ENCODE measurements around the gene TPRX1. TPM values are rescaled to one million over a fixed set of nuclear protein-coding genes. Genes with fewer than 3 reads are reported as not detected.

The TPRX1 gene
- total and polyA plus RNA-seq, 9 of the 15 experiments (the other 6 are each of a cell fraction or from before 2014, with no cell fraction given): not detected

- WGBS (ENCODE audit: insufficient coverage, low coverage, missing lambda C conversion rate): 86% methylated on average over 9 of the region's 9 CpGs
- Histone ChIP-seq H3K9ac (ENCODE audit: insufficient read depth in 1 of 2, low read depth in 2 of 2, low read length in 2 of 2) (no peak overlapping the region), H3K27ac (ENCODE audit: extremely low read depth, low read depth, low read length) (no peak overlapping the region), H2AFZ (ENCODE audit: low read depth, low read length) (no peak overlapping the region), H3K27me3 (ENCODE audit: control insufficient read depth in 2 of 2, insufficient read depth in 2 of 2, low read length in 2 of 2) (no peaks in the 10 kb centered on the region), H3K36me3 (ENCODE audit: control insufficient read depth, insufficient read depth, low read length) (peaks cover 48% of the 10 kb centered on the region; the same call in 2 of the 3 replicates), H3K4me3 (no peak overlapping the region), H3K79me2 (ENCODE audit: control insufficient read depth, insufficient read depth, low read length) (peaks cover 25% of the 10 kb centered on the region), H3K4me2 (ENCODE audit: insufficient read depth, low read length) (no peak overlapping the region), H4K20me1 (replicated peaks; ENCODE audit: control insufficient read depth, insufficient read depth, low read length) (no peaks in the 10 kb centered on the region), H3K4me1 (replicated peaks in 1 of 2; ENCODE audit: control insufficient read depth in 2 of 2, insufficient read depth in 2 of 2, low read length in 2 of 2) (peaks cover 11 to 29% of the 10 kb centered on the region in 2 experiments; a peak in 3 of 5 replicates), H3K9me1 (ENCODE audit: control insufficient read depth, insufficient read depth, low read length) (peaks cover 3% of the 10 kb centered on the region), H3K9me3 (replicated peaks; ENCODE audit: control insufficient read depth, insufficient read depth, low read depth, low read length) (no peaks in the 10 kb centered on the region)
- BruUV-seq (replicated peaks): TSS peak; percentile 17
- in situ Hi-C loops (cut with MboI) (no loop called here), intact Hi-C loops (cut with micrococcal nuclease) (no loop called here)
- ATAC-seq (no peak), DNase-seq (ENCODE audit: extremely low read depth in 1 of 4, low spot score in 3 of 4) (no peak), FAIRE-seq (no peak)
- CTCF ChIA-PET (ENCODE audit: low intra/inter-chr PET ratio): interaction anchor here (0.6 kb wide), 1 partner anchor 465 kb away, joined by 3 read pairs; no protein-coding TSS in a partner anchor
- POLR2A ChIA-PET: interaction anchor here (0.7 kb wide), 1 partner anchor 74 kb away, joined by 3 read pairs; no protein-coding TSS in a partner anchor
- no peak for TF ChIP-seq ZNF224 (CRISPR knock-in tag; IDR thresholded peaks at IDR 0.05)
- TF ChIP-seq TCFL5 (CRISPR knock-in tag; conservative IDR thresholded peaks at IDR 0.05): no peak
- no peak for TF ChIP-seq ETS2 (tag; IDR thresholded peaks at IDR 0.05; ENCODE audit: borderline replicate concordance, poor library complexity, severe bottlenecking)
- no peak for TF ChIP-seq ZNF184 (CRISPR knock-in tag; IDR thresholded peaks at IDR 0.05)
- TF ChIP-seq CBFB (CRISPR knock-in tag; IDR thresholded peaks at IDR 0.05): no peak
- no peak for TF ChIP-seq ETV1 (tag; conservative IDR thresholded peaks at IDR 0.05; ENCODE audit: low read depth)
- 0 out of 4 replicates have a peak, but pooled peaks of 1 of the 2 experiments have one; percentile 20 for TF ChIP-seq ARNT (IDR thresholded peaks at IDR 0.05)
- TF ChIP-seq, protein P1, sequence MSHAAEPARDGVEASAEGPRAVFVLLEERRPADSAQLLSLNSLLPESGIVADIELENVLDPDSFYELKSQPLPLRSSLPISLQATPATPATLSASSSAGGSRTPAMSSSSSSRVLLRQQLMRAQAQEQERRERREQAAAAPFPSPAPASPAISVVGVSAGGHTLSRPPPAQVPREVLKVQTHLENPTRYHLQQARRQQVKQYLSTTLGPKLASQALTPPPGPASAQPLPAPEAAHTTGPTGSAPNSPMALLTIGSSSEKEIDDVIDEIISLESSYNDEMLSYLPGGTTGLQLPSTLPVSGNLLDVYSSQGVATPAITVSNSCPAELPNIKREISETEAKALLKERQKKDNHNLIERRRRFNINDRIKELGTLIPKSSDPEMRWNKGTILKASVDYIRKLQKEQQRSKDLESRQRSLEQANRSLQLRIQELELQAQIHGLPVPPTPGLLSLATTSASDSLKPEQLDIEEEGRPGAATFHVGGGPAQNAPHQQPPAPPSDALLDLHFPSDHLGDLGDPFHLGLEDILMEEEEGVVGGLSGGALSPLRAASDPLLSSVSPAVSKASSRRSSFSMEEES (CRISPR knock-in tag; IDR thresholded peaks at IDR 0.05): peak; percentile 42
- TF ChIP-seq, protein P2, sequence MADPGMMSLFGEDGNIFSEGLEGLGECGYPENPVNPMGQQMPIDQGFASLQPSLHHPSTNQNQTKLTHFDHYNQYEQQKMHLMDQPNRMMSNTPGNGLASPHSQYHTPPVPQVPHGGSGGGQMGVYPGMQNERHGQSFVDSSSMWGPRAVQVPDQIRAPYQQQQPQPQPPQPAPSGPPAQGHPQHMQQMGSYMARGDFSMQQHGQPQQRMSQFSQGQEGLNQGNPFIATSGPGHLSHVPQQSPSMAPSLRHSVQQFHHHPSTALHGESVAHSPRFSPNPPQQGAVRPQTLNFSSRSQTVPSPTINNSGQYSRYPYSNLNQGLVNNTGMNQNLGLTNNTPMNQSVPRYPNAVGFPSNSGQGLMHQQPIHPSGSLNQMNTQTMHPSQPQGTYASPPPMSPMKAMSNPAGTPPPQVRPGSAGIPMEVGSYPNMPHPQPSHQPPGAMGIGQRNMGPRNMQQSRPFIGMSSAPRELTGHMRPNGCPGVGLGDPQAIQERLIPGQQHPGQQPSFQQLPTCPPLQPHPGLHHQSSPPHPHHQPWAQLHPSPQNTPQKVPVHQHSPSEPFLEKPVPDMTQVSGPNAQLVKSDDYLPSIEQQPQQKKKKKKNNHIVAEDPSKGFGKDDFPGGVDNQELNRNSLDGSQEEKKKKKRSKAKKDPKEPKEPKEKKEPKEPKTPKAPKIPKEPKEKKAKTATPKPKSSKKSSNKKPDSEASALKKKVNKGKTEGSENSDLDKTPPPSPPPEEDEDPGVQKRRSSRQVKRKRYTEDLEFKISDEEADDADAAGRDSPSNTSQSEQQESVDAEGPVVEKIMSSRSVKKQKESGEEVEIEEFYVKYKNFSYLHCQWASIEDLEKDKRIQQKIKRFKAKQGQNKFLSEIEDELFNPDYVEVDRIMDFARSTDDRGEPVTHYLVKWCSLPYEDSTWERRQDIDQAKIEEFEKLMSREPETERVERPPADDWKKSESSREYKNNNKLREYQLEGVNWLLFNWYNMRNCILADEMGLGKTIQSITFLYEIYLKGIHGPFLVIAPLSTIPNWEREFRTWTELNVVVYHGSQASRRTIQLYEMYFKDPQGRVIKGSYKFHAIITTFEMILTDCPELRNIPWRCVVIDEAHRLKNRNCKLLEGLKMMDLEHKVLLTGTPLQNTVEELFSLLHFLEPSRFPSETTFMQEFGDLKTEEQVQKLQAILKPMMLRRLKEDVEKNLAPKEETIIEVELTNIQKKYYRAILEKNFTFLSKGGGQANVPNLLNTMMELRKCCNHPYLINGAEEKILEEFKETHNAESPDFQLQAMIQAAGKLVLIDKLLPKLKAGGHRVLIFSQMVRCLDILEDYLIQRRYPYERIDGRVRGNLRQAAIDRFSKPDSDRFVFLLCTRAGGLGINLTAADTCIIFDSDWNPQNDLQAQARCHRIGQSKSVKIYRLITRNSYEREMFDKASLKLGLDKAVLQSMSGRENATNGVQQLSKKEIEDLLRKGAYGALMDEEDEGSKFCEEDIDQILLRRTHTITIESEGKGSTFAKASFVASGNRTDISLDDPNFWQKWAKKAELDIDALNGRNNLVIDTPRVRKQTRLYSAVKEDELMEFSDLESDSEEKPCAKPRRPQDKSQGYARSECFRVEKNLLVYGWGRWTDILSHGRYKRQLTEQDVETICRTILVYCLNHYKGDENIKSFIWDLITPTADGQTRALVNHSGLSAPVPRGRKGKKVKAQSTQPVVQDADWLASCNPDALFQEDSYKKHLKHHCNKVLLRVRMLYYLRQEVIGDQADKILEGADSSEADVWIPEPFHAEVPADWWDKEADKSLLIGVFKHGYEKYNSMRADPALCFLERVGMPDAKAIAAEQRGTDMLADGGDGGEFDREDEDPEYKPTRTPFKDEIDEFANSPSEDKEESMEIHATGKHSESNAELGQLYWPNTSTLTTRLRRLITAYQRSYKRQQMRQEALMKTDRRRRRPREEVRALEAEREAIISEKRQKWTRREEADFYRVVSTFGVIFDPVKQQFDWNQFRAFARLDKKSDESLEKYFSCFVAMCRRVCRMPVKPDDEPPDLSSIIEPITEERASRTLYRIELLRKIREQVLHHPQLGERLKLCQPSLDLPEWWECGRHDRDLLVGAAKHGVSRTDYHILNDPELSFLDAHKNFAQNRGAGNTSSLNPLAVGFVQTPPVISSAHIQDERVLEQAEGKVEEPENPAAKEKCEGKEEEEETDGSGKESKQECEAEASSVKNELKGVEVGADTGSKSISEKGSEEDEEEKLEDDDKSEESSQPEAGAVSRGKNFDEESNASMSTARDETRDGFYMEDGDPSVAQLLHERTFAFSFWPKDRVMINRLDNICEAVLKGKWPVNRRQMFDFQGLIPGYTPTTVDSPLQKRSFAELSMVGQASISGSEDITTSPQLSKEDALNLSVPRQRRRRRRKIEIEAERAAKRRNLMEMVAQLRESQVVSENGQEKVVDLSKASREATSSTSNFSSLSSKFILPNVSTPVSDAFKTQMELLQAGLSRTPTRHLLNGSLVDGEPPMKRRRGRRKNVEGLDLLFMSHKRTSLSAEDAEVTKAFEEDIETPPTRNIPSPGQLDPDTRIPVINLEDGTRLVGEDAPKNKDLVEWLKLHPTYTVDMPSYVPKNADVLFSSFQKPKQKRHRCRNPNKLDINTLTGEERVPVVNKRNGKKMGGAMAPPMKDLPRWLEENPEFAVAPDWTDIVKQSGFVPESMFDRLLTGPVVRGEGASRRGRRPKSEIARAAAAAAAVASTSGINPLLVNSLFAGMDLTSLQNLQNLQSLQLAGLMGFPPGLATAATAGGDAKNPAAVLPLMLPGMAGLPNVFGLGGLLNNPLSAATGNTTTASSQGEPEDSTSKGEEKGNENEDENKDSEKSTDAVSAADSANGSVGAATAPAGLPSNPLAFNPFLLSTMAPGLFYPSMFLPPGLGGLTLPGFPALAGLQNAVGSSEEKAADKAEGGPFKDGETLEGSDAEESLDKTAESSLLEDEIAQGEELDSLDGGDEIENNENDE (IDR thresholded peaks at IDR 0.05; ENCODE audit: low read depth, low read length): no peak
Observed at GRCh38 chr19:47781590-47782262, 22.6 kb downstream of the TPRX1 start.
